SK-N-SH (cell line): ENCODE data around the gene PDE4A. TPM values are rescaled to one million over a fixed set of nuclear protein-coding genes. Genes with fewer than 3 reads are reported as not detected.

Experiments
- CTCF ChIA-PET: fragments of 300-600, 350-600 bp; formaldehyde crosslinking; extraction: SDS; loops from one replicate; lab custom pipeline; 2021; lab: Yijun Ruan, JAX
- POLR2A ChIA-PET: fragments of 350-600 bp; sonication (Branson Sonifier 250); formaldehyde crosslinking; extraction: SDS; loops from one replicate; lab custom pipeline; 2020; ENCODE audit warnings: antibody characterized with exemption, inconsistent platforms; lab: Yijun Ruan, JAX
- DNase-seq: peaks from one replicate; pipeline ENCODE4 v3.0.0; 2012
- H2AFZ ChIP-seq: fragments of 200-600 bp; sonication (generic); 2 replicates; pipeline ENCODE4 v1.8.1; 2016; ENCODE audit warnings: antibody characterized with exemption, mild to moderate bottlenecking, low read depth
- H3F3A ChIP-seq: fragments of 200-600 bp; sonication (generic); replicated peaks from 2 replicates; pipeline ENCODE3; 2016; ENCODE audit warnings: antibody characterized with exemption, mild to moderate bottlenecking; ENCODE audit not compliant: insufficient read depth
- H3K27ac ChIP-seq, 2 experiments: fragments of 200-500 bp in 1 of 2; fragments of 200-600 bp in 1 of 2; sonication (Bioruptor generic) in 1 of 2; sonication (generic), shearing (Covaris generic) in 1 of 2; 2 replicates each; pipeline versions ENCODE4 v1.5.1 to v1.6.1; 2014 to 2016; ENCODE audit warnings: low read depth in 2 of 2, inconsistent platforms in 1 of 2, low read length in 1 of 2, mild to moderate bottlenecking in 1 of 2, mixed read lengths in 1 of 2
- H3K27me3 ChIP-seq: fragments of 200-600 bp; sonication (generic), shearing (Covaris generic); 2 replicates; pipeline ENCODE4 v1.6.1; 2016; ENCODE audit warnings: mixed run types; ENCODE audit not compliant: insufficient read depth
- H3K36me3 ChIP-seq, 2 experiments: fragments of 200-500 bp in 1 of 2; fragments of 200-600 bp in 1 of 2; sonication (Bioruptor generic) in 1 of 2; sonication (generic) in 1 of 2; replicated peaks in 1 of 2; 2 replicates each; pipeline versions ENCODE3 to v1.5.1; 2014 to 2016; ENCODE audit warnings: low read length in 1 of 2, mild to moderate bottlenecking in 1 of 2; ENCODE audit not compliant: insufficient read depth in 2 of 2, control insufficient read depth in 1 of 2
- H3K4me1 ChIP-seq, 2 experiments: fragments of 200-500 bp in 1 of 2; fragments of 200-600 bp in 1 of 2; sonication (Bioruptor generic) in 1 of 2; sonication (generic), shearing (Covaris generic) in 1 of 2; 2 replicates each; pipeline versions ENCODE4 v1.5.1 to v1.6.1; 2014 to 2016; ENCODE audit warnings: low read depth in 1 of 2, low read length in 1 of 2, mixed run types in 1 of 2; ENCODE audit not compliant: insufficient read depth in 2 of 2, control insufficient read depth in 1 of 2
- H3K4me2 ChIP-seq: fragments of 200-600 bp; sonication (generic), shearing (Covaris generic); 2 replicates; pipeline ENCODE4 v1.6.1; 2017; ENCODE audit warnings: mixed run types
- H3K4me3 ChIP-seq, 2 experiments: fragments of 200-500 bp in 1 of 2; fragments of 200-600 bp in 1 of 2; sonication (Bioruptor generic) in 1 of 2; sonication (generic), shearing (Covaris generic) in 1 of 2; 2 replicates each; pipeline versions ENCODE4 v1.5.1 to v1.8.1; 2014 to 2016; ENCODE audit warnings: low read depth in 2 of 2, inconsistent platforms in 1 of 2, low read length in 1 of 2, mild to moderate bottlenecking in 1 of 2, mixed read lengths in 1 of 2, moderate library complexity in 1 of 2
- H3K79me2 ChIP-seq: fragments of 200-600 bp; sonication (generic); 2 replicates; pipeline ENCODE4 v1.8.1; 2017; ENCODE audit warnings: mild to moderate bottlenecking; ENCODE audit not compliant: insufficient read depth
- H3K9ac ChIP-seq: fragments of 200-600 bp; sonication (generic); 2 replicates; pipeline ENCODE4 v1.6.1; 2017; ENCODE audit warnings: mixed run types
- H3K9me2 ChIP-seq: fragments of 200-600 bp; sonication (generic); 2 replicates; pipeline ENCODE4 v1.6.1; 2017; ENCODE audit warnings: mixed run types
- H3K9me3 ChIP-seq: fragments of 200-600 bp; sonication (generic); 2 replicates; pipeline ENCODE4 v1.6.1; 2017; ENCODE audit warnings: mixed run types, mild to moderate bottlenecking, moderate library complexity
- H4K20me1 ChIP-seq: fragments of 200-600 bp; sonication (generic); 2 replicates; pipeline ENCODE4 v1.6.1; 2017; ENCODE audit warnings: mild to moderate bottlenecking, mixed run types; ENCODE audit not compliant: insufficient read depth
- ELF1 ChIP-seq: IDR thresholded peaks from 2 replicates; pipeline ENCODE4 v1.4.0; 2012
- EP300 ChIP-seq, 2 experiments: IDR thresholded peaks; 2 replicates each; pipeline versions ENCODE4 v1.4.0 to v1.6.1; 2012; ENCODE audit warnings: borderline replicate concordance in 1 of 2, low read depth in 1 of 2, low read length in 1 of 2
- FOXJ3 ChIP-seq: sonication (generic); formaldehyde crosslinking; IDR thresholded peaks from 2 replicates; pipeline ENCODE4 v1.5.1; 2020; ENCODE audit warnings: mild to moderate bottlenecking, missing genetic modification reagents
- FOXM1 ChIP-seq: IDR thresholded peaks from 2 replicates; pipeline ENCODE4 v1.4.0; 2012; ENCODE audit warnings: low read depth, mild to moderate bottlenecking
- GABPA ChIP-seq: IDR thresholded peaks from 2 replicates; pipeline ENCODE4 v1.4.0; 2012; ENCODE audit warnings: low read depth, mild to moderate bottlenecking
- GATA2 ChIP-seq: sonication (generic); formaldehyde crosslinking; IDR thresholded peaks from 2 replicates; pipeline ENCODE4 v1.5.0; 2020; ENCODE audit warnings: mild to moderate bottlenecking, missing genetic modification reagents
- JUND ChIP-seq: IDR thresholded peaks from 2 replicates; pipeline ENCODE4 v1.4.0; 2012
- MEF2A ChIP-seq: IDR thresholded peaks from 2 replicates; pipeline ENCODE4 v1.4.0; 2012; ENCODE audit warnings: low read depth, borderline replicate concordance
- MXI1 ChIP-seq: IDR thresholded peaks from 2 replicates; pipeline ENCODE4 v1.6.1; 2012; ENCODE audit warnings: mild to moderate bottlenecking, low read depth, low read length, improper control_type of control experiment
- POLR2AphosphoS5 ChIP-seq: IDR thresholded peaks from 2 replicates; pipeline ENCODE4 v1.6.1; 2012; ENCODE audit warnings: low read depth, low read length
- RAD21 ChIP-seq: IDR thresholded peaks from 2 replicates; pipeline ENCODE4 v1.6.1; 2012; ENCODE audit warnings: mild to moderate bottlenecking, low read length
- SMC3 ChIP-seq: IDR thresholded peaks from 2 replicates; pipeline ENCODE4 v1.6.1; 2012; ENCODE audit warnings: low read depth, low read length, improper control_type of control experiment
- TAF1 ChIP-seq: IDR thresholded peaks from 2 replicates; pipeline ENCODE4 v1.6.1; 2012; ENCODE audit warnings: low read depth, mild to moderate bottlenecking, low read length, moderate library complexity, borderline replicate concordance
- TEAD4 ChIP-seq: IDR thresholded peaks from 2 replicates; pipeline ENCODE4 v1.4.0; 2012; ENCODE audit warnings: mild to moderate bottlenecking, borderline replicate concordance; ENCODE audit not compliant: insufficient read depth
- WGBS: methylation state at CpG from one replicate; pipeline ENCODE4 v1.1.6; 2017; ENCODE audit warnings: low lambda C conversion rate; 5-methylcytosine and 5-hydroxymethylcytosine counted together
- polyA plus RNA-seq, 3 experiments: library from polyadenylated mRNA; depleted of rRNA; stranded (reverse); fragments of >200 nt; gene quantifications; 2 replicates each; pipeline ENCODE4 v1.2.3, GENCODE V29; 2012
- TF ChIP-seq, protein P1 (sequence below): IDR thresholded peaks from 2 replicates; pipeline ENCODE4 v1.4.0; 2012; ENCODE audit warnings: low read depth, borderline replicate concordance
- TF ChIP-seq, protein P2 (sequence below): IDR thresholded peaks from 2 replicates; pipeline ENCODE4 v1.4.0; 2012; ENCODE audit warnings: low read depth, borderline replicate concordance
- TF ChIP-seq, protein P3 (sequence below): fragments of 150-350 bp; IDR thresholded peaks from 2 replicates; pipeline ENCODE4 v1.6.1; 2016; ENCODE audit warnings: mild to moderate bottlenecking, low read depth, low read length
- TF ChIP-seq, protein P4 (sequence below): IDR thresholded peaks from 2 replicates; pipeline ENCODE4 v1.4.0; 2012; ENCODE audit warnings: low read depth
- TF ChIP-seq, protein P5 (sequence below): fragments of 200-600 bp; sonication (generic); IDR thresholded peaks from 2 replicates; pipeline ENCODE4 v1.6.1; 2017; ENCODE audit warnings: antibody characterized with exemption, mild to moderate bottlenecking, moderate library complexity

The PDE4A gene
- polyA plus RNA-seq, 1 of the 3 experiments (the other 2 are of a cell fraction), result 2.9 TPM

DNA sequence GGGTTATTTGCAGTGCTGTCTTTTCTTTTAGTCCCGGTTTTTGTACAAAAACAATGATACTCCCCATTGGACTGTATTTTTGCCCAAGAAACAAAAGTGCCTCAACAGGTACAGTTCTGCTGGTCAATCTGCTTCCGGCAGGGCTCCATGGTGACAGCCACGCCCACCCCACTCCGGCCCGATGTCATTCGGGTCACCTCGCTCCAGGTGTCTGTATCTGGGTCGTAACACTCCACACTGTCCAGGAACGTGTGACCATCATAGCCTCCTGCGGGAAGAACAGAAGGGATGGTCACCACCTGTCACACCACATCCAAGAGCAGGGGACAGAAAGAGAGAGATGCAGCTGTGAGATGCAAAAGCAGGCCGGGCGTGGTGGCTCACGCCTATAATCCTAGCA, 66.2 kb downstream of the PDE4A start:
- Histone ChIP-seq H3K36me3 (peaks cover 20 to 45% of the 10 kb centered on the region in 2 experiments), H3K9me3 (no peaks in the 10 kb centered on the region), H3K79me2 (peaks cover 20% of the 10 kb centered on the region; the same call in 1 of the 2 replicates)

More for the DNA sequence above, 66.2 kb downstream of the PDE4A start:
- Histone ChIP-seq H3K4me1 (no peaks in the 10 kb centered on the region), H3K9me2 (no peaks in the 10 kb centered on the region)
- no peak for DNase-seq
- TF ChIP-seq TAF1 (no peak), FOXM1 (no peak), MXI1 (no peak), JUND (no peak), FOXJ3 (no peak), SMC3 (no peak), GATA2 (no peak), RAD21 (no peak), ELF1 (no peak), POLR2AphosphoS5 (no peak), MEF2A (no peak), EP300 (IDR thresholded peaks at IDR 0.05; ENCODE audit: borderline replicate concordance in 1 of 2, low read depth in 1 of 2, low read length in 1 of 2) (no peak), TEAD4 (no peak), GABPA (no peak)
- TF ChIP-seq, protein P1, sequence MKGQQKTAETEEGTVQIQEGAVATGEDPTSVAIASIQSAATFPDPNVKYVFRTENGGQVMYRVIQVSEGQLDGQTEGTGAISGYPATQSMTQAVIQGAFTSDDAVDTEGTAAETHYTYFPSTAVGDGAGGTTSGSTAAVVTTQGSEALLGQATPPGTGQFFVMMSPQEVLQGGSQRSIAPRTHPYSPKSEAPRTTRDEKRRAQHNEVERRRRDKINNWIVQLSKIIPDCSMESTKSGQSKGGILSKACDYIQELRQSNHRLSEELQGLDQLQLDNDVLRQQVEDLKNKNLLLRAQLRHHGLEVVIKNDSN, result no peak
- TF ChIP-seq, protein P2, sequence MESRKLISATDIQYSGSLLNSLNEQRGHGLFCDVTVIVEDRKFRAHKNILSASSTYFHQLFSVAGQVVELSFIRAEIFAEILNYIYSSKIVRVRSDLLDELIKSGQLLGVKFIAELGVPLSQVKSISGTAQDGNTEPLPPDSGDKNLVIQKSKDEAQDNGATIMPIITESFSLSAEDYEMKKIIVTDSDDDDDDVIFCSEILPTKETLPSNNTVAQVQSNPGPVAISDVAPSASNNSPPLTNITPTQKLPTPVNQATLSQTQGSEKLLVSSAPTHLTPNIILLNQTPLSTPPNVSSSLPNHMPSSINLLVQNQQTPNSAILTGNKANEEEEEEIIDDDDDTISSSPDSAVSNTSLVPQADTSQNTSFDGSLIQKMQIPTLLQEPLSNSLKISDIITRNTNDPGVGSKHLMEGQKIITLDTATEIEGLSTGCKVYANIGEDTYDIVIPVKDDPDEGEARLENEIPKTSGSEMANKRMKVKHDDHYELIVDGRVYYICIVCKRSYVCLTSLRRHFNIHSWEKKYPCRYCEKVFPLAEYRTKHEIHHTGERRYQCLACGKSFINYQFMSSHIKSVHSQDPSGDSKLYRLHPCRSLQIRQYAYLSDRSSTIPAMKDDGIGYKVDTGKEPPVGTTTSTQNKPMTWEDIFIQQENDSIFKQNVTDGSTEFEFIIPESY, result no peak
- TF ChIP-seq, protein P3, sequence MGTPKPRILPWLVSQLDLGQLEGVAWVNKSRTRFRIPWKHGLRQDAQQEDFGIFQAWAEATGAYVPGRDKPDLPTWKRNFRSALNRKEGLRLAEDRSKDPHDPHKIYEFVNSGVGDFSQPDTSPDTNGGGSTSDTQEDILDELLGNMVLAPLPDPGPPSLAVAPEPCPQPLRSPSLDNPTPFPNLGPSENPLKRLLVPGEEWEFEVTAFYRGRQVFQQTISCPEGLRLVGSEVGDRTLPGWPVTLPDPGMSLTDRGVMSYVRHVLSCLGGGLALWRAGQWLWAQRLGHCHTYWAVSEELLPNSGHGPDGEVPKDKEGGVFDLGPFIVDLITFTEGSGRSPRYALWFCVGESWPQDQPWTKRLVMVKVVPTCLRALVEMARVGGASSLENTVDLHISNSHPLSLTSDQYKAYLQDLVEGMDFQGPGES, result no peak
- TF ChIP-seq, protein P4, sequence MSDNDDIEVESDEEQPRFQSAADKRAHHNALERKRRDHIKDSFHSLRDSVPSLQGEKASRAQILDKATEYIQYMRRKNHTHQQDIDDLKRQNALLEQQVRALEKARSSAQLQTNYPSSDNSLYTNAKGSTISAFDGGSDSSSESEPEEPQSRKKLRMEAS, result no peak
- TF ChIP-seq, protein P5, sequence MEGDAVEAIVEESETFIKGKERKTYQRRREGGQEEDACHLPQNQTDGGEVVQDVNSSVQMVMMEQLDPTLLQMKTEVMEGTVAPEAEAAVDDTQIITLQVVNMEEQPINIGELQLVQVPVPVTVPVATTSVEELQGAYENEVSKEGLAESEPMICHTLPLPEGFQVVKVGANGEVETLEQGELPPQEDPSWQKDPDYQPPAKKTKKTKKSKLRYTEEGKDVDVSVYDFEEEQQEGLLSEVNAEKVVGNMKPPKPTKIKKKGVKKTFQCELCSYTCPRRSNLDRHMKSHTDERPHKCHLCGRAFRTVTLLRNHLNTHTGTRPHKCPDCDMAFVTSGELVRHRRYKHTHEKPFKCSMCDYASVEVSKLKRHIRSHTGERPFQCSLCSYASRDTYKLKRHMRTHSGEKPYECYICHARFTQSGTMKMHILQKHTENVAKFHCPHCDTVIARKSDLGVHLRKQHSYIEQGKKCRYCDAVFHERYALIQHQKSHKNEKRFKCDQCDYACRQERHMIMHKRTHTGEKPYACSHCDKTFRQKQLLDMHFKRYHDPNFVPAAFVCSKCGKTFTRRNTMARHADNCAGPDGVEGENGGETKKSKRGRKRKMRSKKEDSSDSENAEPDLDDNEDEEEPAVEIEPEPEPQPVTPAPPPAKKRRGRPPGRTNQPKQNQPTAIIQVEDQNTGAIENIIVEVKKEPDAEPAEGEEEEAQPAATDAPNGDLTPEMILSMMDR, result no peak
- TF ChIP-seq, all 33 proteins: peak for 0
- peaks cover 10% of the 10 kb centered on the region for H3F3A ChIP-seq
- H3K4me3 ChIP-seq, result no peak overlapping the region
- CTCF ChIA-PET, result no interaction called here
- no peaks in the 10 kb centered on the region for H3K27me3 ChIP-seq
- peaks cover 20% of the 10 kb centered on the region; the same call in 1 of the 2 replicates for H4K20me1 ChIP-seq
- no peak overlapping the region for H3K27ac ChIP-seq
- H2AFZ ChIP-seq, result no peak overlapping the region
- 94% methylated on average over 13 of the region's 13 CpGs for WGBS
- no peak overlapping the region for H3K4me2 ChIP-seq
- POLR2A ChIA-PET, result no interaction called here
- H3K9ac ChIP-seq, result no peak overlapping the region
